ENCODE measurements around the gene GAGE12C. TPM values are rescaled to one million over a fixed set of nuclear protein-coding genes. Genes with fewer than 3 reads are reported as not detected.
"Not testable (repeated sequence)": the region's sequence is repeated elsewhere in the genome, so short reads cannot be mapped to it uniquely, and the experiment has no call there.

GAGE12C gene, protein sequence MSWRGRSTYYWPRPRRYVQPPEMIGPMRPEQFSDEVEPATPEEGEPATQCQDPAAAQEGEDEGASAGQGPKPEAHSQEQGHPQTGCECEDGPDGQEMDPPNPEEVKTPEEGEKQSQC
- total RNA-seq (not detected), polyA plus RNA-seq (ENCODE audit: insufficient read depth, low read depth, low replicate concordance) (not detected)
- long read RNA-seq, donor 1, transcript GAGE12C-201 (5 exons, 527 nt), result major isoform, 7 of 7 reads
- long read RNA-seq, donor 1, partial matches to known transcripts, result 0 of 7 reads
- long read RNA-seq, donor 1, other reads (novel, unspliced or antisense), result 0 of 7 reads
- long read RNA-seq, donor 2, result 0 reads

DNA sequence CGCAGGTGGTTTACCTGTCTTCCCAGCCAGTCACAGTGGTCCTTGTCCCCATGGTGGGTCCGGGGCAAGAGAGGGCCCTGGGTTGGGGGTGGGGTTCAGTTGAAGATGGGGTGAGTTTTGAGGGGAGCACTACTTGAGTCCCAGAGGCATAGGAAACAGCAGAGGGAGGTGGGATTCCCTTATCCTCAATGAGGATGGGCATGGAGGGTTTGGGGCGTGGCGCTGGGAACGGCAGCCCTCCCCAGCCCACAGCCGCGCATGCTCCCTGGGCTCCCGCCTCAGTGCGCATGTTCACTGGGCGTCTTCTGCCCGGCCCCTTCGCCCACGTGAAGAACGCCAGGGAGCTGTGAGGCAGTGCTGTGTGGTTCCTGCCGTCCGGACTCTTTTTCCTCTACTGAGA, at the start of gene GAGE12C:
GAGE12C (plus strand) TSS at position 301 of the 400 bp plus-strand sequence. CDS start 1,155 bp downstream, outside the sequence.
- H3K27ac ChIP-seq; intact Hi-C loops (cut with DNase I; ENCODE audit: low total_unique reads); H3K4me1 ChIP-seq; DNase-seq; H3K4me3 ChIP-seq; H3K27me3 ChIP-seq; H3K9me3 ChIP-seq; H3K36me3 ChIP-seq (ENCODE audit: low read depth, missing control alignments): not testable (repeated sequence)
- no CpG with 5 or more reads among the region's 16 CpGs for WGBS, 2 donors

DNA sequence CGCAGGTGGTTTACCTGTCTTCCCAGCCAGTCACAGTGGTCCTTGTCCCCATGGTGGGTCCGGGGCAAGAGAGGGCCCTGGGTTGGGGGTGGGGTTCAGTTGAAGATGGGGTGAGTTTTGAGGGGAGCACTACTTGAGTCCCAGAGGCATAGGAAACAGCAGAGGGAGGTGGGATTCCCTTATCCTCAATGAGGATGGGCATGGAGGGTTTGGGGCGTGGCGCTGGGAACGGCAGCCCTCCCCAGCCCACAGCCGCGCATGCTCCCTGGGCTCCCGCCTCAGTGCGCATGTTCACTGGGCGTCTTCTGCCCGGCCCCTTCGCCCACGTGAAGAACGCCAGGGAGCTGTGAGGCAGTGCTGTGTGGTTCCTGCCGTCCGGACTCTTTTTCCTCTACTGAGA, 9.5 kb downstream of the GAGE12C start, which contains the start of gene GAGE12D:
GAGE12D (plus strand) TSS at position 301 of the 400 bp plus-strand sequence. CDS start 1,155 bp downstream, outside the sequence.
- DNase-seq; H3K4me1 ChIP-seq; H3K27me3 ChIP-seq; H3K4me3 ChIP-seq; H3K27ac ChIP-seq; H3K9me3 ChIP-seq; H3K36me3 ChIP-seq (ENCODE audit: low read depth, missing control alignments); intact Hi-C loops (cut with DNase I; ENCODE audit: low total_unique reads): not testable (repeated sequence)
- no CpG with 5 or more reads among the region's 16 CpGs for WGBS, 2 donors

- not testable (repeated sequence) for H3K9me3 ChIP-seq
Measured at GRCh38 chrX:49550989-49551388, 19.0 kb downstream of the GAGE12C start, which contains the start of gene GAGE12E. GAGE12E (plus strand) TSS chrX:49551289; CDS start chrX:49552444, 1,155 bp downstream.

GRCh38 chrX:49560542-49560941, 28.6 kb downstream of the GAGE12C start, which contains the start of gene GAGE12F:
GAGE12F (plus strand) TSS chrX:49560842; CDS start chrX:49561997, 1,155 bp downstream.
- H3K4me1 ChIP-seq; H3K9me3 ChIP-seq; DNase-seq; H3K27ac ChIP-seq; intact Hi-C loops (cut with DNase I; ENCODE audit: low total_unique reads); H3K27me3 ChIP-seq; H3K36me3 ChIP-seq (ENCODE audit: low read depth, missing control alignments); H3K4me3 ChIP-seq: not testable (repeated sequence)
- WGBS, 2 donors, result no CpG with 5 or more reads among the region's 16 CpGs

More at GRCh38 chrX:49550989-49551388, 19.0 kb downstream of the GAGE12C start, which contains the start of gene GAGE12E:
- H3K4me1 ChIP-seq; intact Hi-C loops (cut with DNase I; ENCODE audit: low total_unique reads); H3K36me3 ChIP-seq (ENCODE audit: low read depth, missing control alignments); H3K27ac ChIP-seq; H3K27me3 ChIP-seq; H3K4me3 ChIP-seq; DNase-seq: not testable (repeated sequence)
- WGBS, 2 donors, result no CpG with 5 or more reads among the region's 16 CpGs

- H3K4me3 ChIP-seq; intact Hi-C loops (cut with DNase I; ENCODE audit: low total_unique reads); H3K9me3 ChIP-seq; H3K4me1 ChIP-seq; H3K27ac ChIP-seq; DNase-seq; H3K36me3 ChIP-seq (ENCODE audit: low read depth, missing control alignments); H3K27me3 ChIP-seq: not testable (repeated sequence)
- WGBS, 2 donors, result no CpG with 5 or more reads among the region's 11 CpGs
Measured at GRCh38 chrX:49568728-49569127, 36.8 kb downstream of the GAGE12C start.

- H3K36me3 ChIP-seq (ENCODE audit: low read depth, missing control alignments); H3K9me3 ChIP-seq; DNase-seq; H3K4me1 ChIP-seq; intact Hi-C loops (cut with DNase I; ENCODE audit: low total_unique reads); H3K27ac ChIP-seq; H3K4me3 ChIP-seq; H3K27me3 ChIP-seq: not testable (repeated sequence)
- WGBS, 2 donors, result 85% methylated on average over 9 of the region's 13 CpGs; no CpG with 5 or more reads in 1 of the 2 donors
Measured at GRCh38 chrX:49569152-49569551, 37.2 kb downstream of the GAGE12C start.

DNA sequence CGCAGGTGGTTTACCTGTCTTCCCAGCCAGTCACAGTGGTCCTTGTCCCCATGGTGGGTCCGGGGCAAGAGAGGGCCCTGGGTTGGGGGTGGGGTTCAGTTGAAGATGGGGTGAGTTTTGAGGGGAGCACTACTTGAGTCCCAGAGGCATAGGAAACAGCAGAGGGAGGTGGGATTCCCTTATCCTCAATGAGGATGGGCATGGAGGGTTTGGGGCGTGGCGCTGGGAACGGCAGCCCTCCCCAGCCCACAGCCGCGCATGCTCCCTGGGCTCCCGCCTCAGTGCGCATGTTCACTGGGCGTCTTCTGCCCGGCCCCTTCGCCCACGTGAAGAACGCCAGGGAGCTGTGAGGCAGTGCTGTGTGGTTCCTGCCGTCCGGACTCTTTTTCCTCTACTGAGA, 38.1 kb downstream of the GAGE12C start, which contains the start of gene GAGE12G:
GAGE12G (plus strand) TSS at position 301 of the 400 bp plus-strand sequence. CDS start 1,155 bp downstream, outside the sequence.
- H3K9me3 ChIP-seq; DNase-seq; H3K4me3 ChIP-seq; H3K27me3 ChIP-seq; H3K4me1 ChIP-seq; H3K27ac ChIP-seq; H3K36me3 ChIP-seq (ENCODE audit: low read depth, missing control alignments); intact Hi-C loops (cut with DNase I; ENCODE audit: low total_unique reads): not testable (repeated sequence)
- WGBS, 2 donors, result no CpG with 5 or more reads among the region's 16 CpGs

- H3K9me3 ChIP-seq; H3K36me3 ChIP-seq (ENCODE audit: low read depth, missing control alignments); intact Hi-C loops (cut with DNase I; ENCODE audit: low total_unique reads); H3K27me3 ChIP-seq; H3K4me1 ChIP-seq; H3K4me3 ChIP-seq; DNase-seq; H3K27ac ChIP-seq: not testable (repeated sequence)
- WGBS, 2 donors, result no CpG with 5 or more reads among the region's 16 CpGs
Measured at GRCh38 chrX:49579649-49580048, 47.7 kb downstream of the GAGE12C start, which contains the start of gene GAGE12H. GAGE12H (plus strand) TSS chrX:49579949; CDS start chrX:49581104, 1,155 bp downstream.

Small RNAs within 50 kb of the gene (small RNA-seq; reads per million reads assigned to genes)
- 0 reads per million in 2 donors for gene GAGE12B

Other genes starting within 250 kb of the GAGE12C start
- gene GAGE10, start 228.5 kb upstream of the GAGE12C start, total RNA-seq, result not detected
- gene GAGE10, start 228.5 kb upstream of the GAGE12C start, polyA plus RNA-seq (ENCODE audit: insufficient read depth, low read depth, low replicate concordance), result not detected
- gene GAGE12J, start 210.1 kb upstream of the GAGE12C start, total RNA-seq, result 1 to 10 TPM in 1 of 2 donors, not detected in 1; 8.5 TPM
- gene GAGE12J, start 210.1 kb upstream of the GAGE12C start, polyA plus RNA-seq (ENCODE audit: insufficient read depth, low read depth, low replicate concordance), result 14.2 TPM
- 1 to 10 TPM; 2.0 to 5.1 TPM for gene GAGE13, start 200.6 kb upstream of the GAGE12C start, total RNA-seq
- gene GAGE13, start 200.6 kb upstream of the GAGE12C start, polyA plus RNA-seq (ENCODE audit: insufficient read depth, low read depth, low replicate concordance), result 15.5 TPM
- gene GAGE12D, start 9.6 kb downstream of the GAGE12C start, total RNA-seq, result not detected
- not detected for gene GAGE12D, start 9.6 kb downstream of the GAGE12C start, polyA plus RNA-seq (ENCODE audit: insufficient read depth, low read depth, low replicate concordance)
- 1 to 10 TPM in 1 of 2 donors, not detected in 1; 1.2 TPM for gene GAGE12E, start 19.1 kb downstream of the GAGE12C start, total RNA-seq
- 25.1 TPM for gene GAGE12E, start 19.1 kb downstream of the GAGE12C start, polyA plus RNA-seq (ENCODE audit: insufficient read depth, low read depth, low replicate concordance)
- 1 to 10 TPM; 1.2 to 2.4 TPM for gene GAGE12F, start 28.7 kb downstream of the GAGE12C start, total RNA-seq
- gene GAGE12F, start 28.7 kb downstream of the GAGE12C start, polyA plus RNA-seq (ENCODE audit: insufficient read depth, low read depth, low replicate concordance), result 7.7 TPM
- not detected for gene GAGE12G, start 38.2 kb downstream of the GAGE12C start, total RNA-seq
- not detected for gene GAGE12G, start 38.2 kb downstream of the GAGE12C start, polyA plus RNA-seq (ENCODE audit: insufficient read depth, low read depth, low replicate concordance)
- gene GAGE12H, start 47.8 kb downstream of the GAGE12C start, total RNA-seq, result 1 to 10 TPM in 1 of 2 donors, not detected in 1; 1.1 TPM
- 27.9 TPM for gene GAGE12H, start 47.8 kb downstream of the GAGE12C start, polyA plus RNA-seq (ENCODE audit: insufficient read depth, low read depth, low replicate concordance)
- gene GAGE2A, start 57.3 kb downstream of the GAGE12C start, total RNA-seq, result 10 to 100 TPM in 1 of 2 donors, 1 to 10 TPM in 1; 4.9 to 28.8 TPM
- gene GAGE2A, start 57.3 kb downstream of the GAGE12C start, polyA plus RNA-seq (ENCODE audit: insufficient read depth, low read depth, low replicate concordance), result 54.4 TPM
- 10 to 100 TPM; 12.3 to 14.5 TPM for gene GAGE1, start 66.8 kb downstream of the GAGE12C start, total RNA-seq
- gene GAGE1, start 66.8 kb downstream of the GAGE12C start, polyA plus RNA-seq (ENCODE audit: insufficient read depth, low read depth, low replicate concordance), result 31.4 TPM
- gene PAGE1, start 163.8 kb downstream of the GAGE12C start, total RNA-seq, result 10 to 100 TPM; 11.9 to 28.5 TPM
- 17.4 TPM for gene PAGE1, start 163.8 kb downstream of the GAGE12C start, polyA plus RNA-seq (ENCODE audit: insufficient read depth, low read depth, low replicate concordance)